IPS-15b (cell line): ENCODE results near the gene SYT2.
"Not testable (repeated sequence)": the region's sequence is repeated elsewhere in the genome, so short reads cannot be mapped to it uniquely, and the experiment has no call there.

Experiments used
- H3K27me3 ChIP-seq: one replicate; pipeline ENCODE4 v1.6.1; 2013; ENCODE audit warnings: low read length; ENCODE audit not compliant: control insufficient read depth, insufficient read depth
- H3K36me3 ChIP-seq: one replicate; pipeline ENCODE4 v1.6.1; 2013; ENCODE audit warnings: low read length; ENCODE audit not compliant: control insufficient read depth, insufficient read depth
- H3K4me1 ChIP-seq: one replicate; pipeline ENCODE4 v1.6.1; 2013; ENCODE audit warnings: mild to moderate bottlenecking, low read length; ENCODE audit not compliant: control insufficient read depth, insufficient read depth
- H3K4me3 ChIP-seq: one replicate; pipeline ENCODE4 v1.5.1; 2013; ENCODE audit warnings: low read depth, low read length
- H3K9ac ChIP-seq: one replicate; pipeline ENCODE4 v1.6.1; 2013; ENCODE audit warnings: low read depth, mild to moderate bottlenecking, low read length
- H3K9me3 ChIP-seq: one replicate; pipeline ENCODE4 v1.6.1; 2013; ENCODE audit warnings: mild to moderate bottlenecking, low read length; ENCODE audit not compliant: control insufficient read depth, insufficient read depth

The SYT2 gene

DNA sequence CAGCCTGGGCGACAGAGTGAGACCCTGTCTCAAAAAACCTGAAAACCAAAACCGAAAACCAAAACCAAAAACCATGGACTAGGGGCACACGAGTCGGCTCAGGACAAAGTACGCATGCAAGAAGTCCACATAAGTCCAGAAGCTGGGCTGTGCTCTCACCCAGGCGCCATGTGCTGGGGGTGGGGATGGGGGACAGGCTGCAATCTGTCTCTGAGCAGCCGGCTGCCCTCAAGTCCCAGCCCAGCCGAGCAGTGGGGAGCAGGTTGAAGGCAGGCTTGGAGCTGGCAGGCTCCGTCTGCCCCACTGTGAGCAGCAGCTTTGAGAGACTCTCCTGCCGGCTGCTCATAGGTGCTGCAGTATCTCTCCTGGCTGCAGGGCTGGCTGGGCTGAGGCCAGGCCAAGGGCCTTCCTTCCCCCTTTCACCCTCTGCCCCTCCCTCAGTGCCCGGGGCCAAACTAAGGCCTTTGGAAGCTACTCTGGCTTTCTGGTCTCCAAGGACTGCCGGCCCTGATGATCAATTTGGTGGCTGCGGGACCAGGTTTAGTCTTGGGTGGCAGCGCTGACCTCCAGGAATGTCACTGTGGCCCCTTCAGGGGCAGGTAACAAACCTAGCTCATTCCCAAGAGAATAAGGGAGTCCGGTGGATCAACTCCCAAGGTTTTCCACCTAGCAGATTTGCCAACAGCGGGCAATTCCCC, 72.8 kb downstream of the SYT2 start:
- H3K4me1 ChIP-seq: peaks cover 20% of the 10 kb centered on the region
- H3K9ac ChIP-seq, H3K36me3 ChIP-seq, H3K9me3 ChIP-seq, H3K4me3 ChIP-seq: not testable (repeated sequence)
- peaks cover 12% of the 10 kb centered on the region for H3K27me3 ChIP-seq

DNA sequence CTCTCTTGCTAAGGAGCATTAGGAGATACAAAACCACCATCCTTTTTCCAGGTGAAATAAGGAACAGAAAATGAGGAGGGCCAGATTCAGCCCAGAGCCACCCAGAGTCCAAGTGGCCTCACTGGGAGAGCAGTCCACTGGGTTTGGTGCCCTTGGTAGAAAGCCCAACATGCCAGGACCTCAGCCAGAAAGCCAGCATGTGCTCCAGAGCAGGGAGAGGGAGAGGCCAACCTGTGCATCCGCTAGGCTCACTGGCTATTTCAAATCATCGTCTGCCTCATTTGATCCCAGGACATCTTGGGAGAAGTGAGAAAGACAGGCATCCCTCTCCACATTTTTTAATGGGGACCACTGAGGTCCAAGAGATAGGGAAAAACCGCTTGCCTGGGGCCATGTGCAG, 74.1 kb downstream of the SYT2 start:
- not testable (repeated sequence) for H3K9me3 ChIP-seq, H3K36me3 ChIP-seq, H3K27me3 ChIP-seq, H3K4me3 ChIP-seq, H3K9ac ChIP-seq
- peaks cover 13% of the 10 kb centered on the region for H3K4me1 ChIP-seq

- Histone ChIP-seq H3K9me3 (no peaks in the 10 kb centered on the region), H3K36me3 (no peaks in the 10 kb centered on the region), H3K4me3 (no peak overlapping the region), H3K27me3 (no peaks in the 10 kb centered on the region), H3K9ac (no peak overlapping the region), H3K4me1 (no peaks in the 10 kb centered on the region)
Measured at GRCh38 chr1:202632241-202632640, 78.0 kb downstream of the SYT2 start.

- H3K4me1 ChIP-seq: no peaks in the 10 kb centered on the region
- H3K36me3 ChIP-seq: no peaks in the 10 kb centered on the region
- H3K9me3 ChIP-seq: no peaks in the 10 kb centered on the region
- H3K4me3 ChIP-seq: no peak overlapping the region
- H3K9ac ChIP-seq: no peak overlapping the region
- no peaks in the 10 kb centered on the region for H3K27me3 ChIP-seq
Measured at GRCh38 chr1:202631076-202631923, 79.0 kb downstream of the SYT2 start.

DNA sequence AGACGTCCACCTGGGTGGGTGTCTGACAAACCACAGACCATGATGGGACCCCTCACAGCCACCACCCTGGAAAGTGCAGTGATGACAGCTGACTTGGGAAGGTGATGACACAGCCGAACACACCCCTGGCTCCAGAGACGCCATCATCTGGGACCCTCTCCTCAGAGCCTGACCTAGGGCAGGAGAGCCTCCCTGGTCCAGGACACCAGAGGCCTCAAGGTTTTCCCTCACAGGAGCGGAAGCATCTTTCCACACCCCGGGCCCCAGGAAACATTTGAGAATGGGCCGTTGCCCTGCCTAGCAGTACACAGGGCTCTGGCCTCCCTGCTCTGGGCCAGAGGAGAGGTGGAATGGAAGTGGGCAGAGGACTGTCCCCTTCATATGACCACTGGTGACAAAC, 79.7 kb downstream of the SYT2 start:
- H3K9me3 ChIP-seq: no peaks in the 10 kb centered on the region
- no peak overlapping the region for H3K9ac ChIP-seq
- H3K27me3 ChIP-seq: no peaks in the 10 kb centered on the region
- no peaks in the 10 kb centered on the region for H3K4me1 ChIP-seq
- no peaks in the 10 kb centered on the region for H3K36me3 ChIP-seq
- H3K4me3 ChIP-seq: no peak overlapping the region

- not testable (repeated sequence) for H3K27me3 ChIP-seq, H3K4me3 ChIP-seq, H3K4me1 ChIP-seq, H3K9me3 ChIP-seq, H3K36me3 ChIP-seq, H3K9ac ChIP-seq
Measured at GRCh38 chr1:202630096-202630495, 80.2 kb downstream of the SYT2 start.

DNA sequence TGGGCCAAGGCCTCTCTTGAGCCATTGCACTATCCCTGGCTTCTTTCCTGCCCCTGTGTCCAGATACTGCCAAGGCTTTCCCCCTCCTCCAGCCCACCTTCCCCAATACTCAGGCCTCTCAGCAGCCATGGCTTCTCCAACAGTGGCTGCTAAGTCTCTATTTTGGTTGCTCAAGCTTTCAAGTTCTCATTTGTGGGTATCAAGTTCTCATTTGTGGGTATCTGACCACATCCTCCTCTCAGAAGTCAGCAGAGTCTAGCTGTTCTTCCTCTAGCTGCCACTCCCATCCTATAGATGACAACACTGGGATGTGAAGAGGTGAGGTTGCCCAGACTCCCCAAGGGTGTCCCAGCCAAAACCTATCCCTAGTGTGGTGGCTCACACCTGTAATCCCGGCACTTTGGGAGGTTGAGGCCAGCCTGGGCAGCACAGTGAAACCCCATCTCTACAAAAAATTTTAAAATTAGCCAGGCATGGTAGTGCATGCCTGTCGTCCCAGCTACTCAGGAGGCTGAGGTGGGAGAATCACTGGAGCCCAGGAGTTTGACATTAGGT, 80.9 kb downstream of the SYT2 start:
- H3K9me3 ChIP-seq, H3K27me3 ChIP-seq, H3K36me3 ChIP-seq, H3K4me1 ChIP-seq, H3K9ac ChIP-seq, H3K4me3 ChIP-seq: not testable (repeated sequence)

- H3K36me3 ChIP-seq: no peaks in the 10 kb centered on the region
- no peaks in the 10 kb centered on the region for H3K27me3 ChIP-seq
- no peak overlapping the region for H3K9ac ChIP-seq
- H3K9me3 ChIP-seq: no peaks in the 10 kb centered on the region
- H3K4me1 ChIP-seq: no peaks in the 10 kb centered on the region
- no peak overlapping the region for H3K4me3 ChIP-seq
Measured at GRCh38 chr1:202628646-202629215, 81.5 kb downstream of the SYT2 start.

DNA sequence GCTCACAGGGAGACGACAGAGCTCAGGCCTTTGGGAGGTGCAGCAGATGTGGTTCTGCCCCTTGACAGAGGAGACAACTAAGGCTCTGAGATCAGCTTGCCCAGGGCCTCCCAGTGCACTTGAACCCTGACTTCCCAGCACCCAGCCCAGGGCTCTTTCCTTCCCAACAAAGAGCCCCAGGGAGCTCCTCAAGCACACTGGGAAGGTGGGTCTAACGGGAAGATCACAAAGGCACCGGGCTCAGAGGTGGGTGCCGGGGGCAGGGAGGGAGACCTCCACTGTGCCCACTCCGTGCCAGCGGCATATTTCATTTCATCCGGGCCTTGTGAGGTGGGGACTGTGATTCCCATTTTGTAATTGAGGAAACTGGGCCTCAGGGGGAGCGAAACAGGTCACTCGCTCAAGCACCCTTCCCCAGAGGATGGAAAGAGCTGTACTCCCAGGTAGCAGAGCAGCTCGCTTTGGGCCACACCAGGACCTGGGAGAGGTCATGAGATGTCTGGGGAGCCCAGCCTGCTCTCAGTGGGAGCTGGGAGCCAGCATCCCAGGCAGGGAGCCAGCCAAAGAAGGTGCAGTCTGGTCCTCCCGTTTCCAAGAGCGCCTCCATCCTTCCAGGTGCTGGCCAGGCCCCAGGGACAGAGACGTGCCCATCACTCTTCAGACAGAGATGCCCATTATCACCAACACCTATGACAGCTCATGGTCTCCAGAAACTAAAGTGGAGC, 82.3 kb downstream of the SYT2 start:
- no peak overlapping the region for H3K9ac ChIP-seq
- H3K9me3 ChIP-seq: no peaks in the 10 kb centered on the region
- H3K36me3 ChIP-seq: no peaks in the 10 kb centered on the region
- no peaks in the 10 kb centered on the region for H3K27me3 ChIP-seq
- no peak overlapping the region for H3K4me3 ChIP-seq
- H3K4me1 ChIP-seq: no peaks in the 10 kb centered on the region

GRCh38 chr1:202627036-202627435, 83.2 kb downstream of the SYT2 start:
- H3K27me3 ChIP-seq, H3K4me1 ChIP-seq, H3K9me3 ChIP-seq, H3K36me3 ChIP-seq, H3K4me3 ChIP-seq, H3K9ac ChIP-seq: not testable (repeated sequence)

DNA sequence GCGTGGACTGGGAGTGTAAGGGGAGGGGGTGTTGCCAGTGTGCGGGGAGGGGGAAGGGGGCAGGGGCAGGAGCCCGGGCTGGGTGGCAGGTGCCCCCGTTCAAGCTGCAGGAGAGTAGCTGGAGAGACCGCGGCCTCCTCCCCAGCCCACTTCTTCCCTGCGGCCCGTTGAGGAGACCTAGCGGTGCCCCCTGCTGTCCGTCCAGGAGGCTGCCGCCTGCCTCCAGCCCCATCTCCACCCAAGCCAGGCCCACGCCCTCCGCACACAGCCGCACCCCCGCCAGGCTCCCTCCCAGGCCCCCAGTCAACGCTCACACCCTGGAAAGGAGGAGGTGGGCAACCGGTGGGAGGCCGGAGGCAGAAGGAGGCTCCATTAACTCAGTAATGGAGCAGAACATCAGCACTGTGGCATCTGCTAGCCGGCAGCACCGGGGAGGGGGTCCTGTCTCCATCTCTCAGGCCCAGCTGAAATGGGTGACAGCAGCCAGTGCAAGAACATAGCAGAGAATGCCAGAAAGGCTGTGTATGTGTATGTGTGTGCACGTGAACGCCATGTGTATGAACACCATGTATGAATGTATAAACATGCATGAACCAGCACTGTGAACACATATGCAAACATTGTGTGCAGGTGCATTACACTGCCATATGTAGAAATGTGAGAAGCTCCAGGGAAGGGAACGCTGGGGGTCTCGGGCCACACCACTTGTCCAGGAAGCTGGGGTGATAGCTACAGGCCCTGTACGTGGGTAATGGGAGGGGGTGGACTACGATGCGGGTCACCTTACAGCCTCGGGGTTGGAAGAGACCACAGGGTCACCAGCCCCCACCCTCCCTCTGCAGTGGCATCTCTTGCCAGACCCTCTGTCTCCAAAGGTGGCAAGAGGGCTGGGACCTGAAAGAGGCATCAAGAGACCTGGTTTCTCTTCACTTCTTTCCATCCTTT, 84.6 kb downstream of the SYT2 start:
- Histone ChIP-seq H3K36me3 (no peaks in the 10 kb centered on the region), H3K4me1 (no peaks in the 10 kb centered on the region), H3K9ac (no peak overlapping the region), H3K4me3 (no peak overlapping the region), H3K27me3 (no peaks in the 10 kb centered on the region), H3K9me3 (no peaks in the 10 kb centered on the region)
